Lung (tissue), 13 donors: ENCODE data around the gene ACSL1. TPM values are rescaled to one million over a fixed set of nuclear protein-coding genes. Genes with fewer than 3 reads are reported as not detected.

Experiments
- ATAC-seq: fragments of 200-7000 bp; cut with Tn5 transposase; one replicate; pipeline ENCODE4 v1.9.1; 2020; ENCODE audit warnings: moderate number of reproducible peaks; ENCODE audit not compliant: insufficient read depth, low FRiP score
- DNase-seq, 3 donors: peaks; one replicate each; pipeline ENCODE4 v3.0.0-alpha.2; 2013 to 2017
- H3K27ac ChIP-seq, 2 donors: one replicate each; pipeline ENCODE4 v1.5.1; 2013; ENCODE audit warnings: mild to moderate bottlenecking in 2 of 2, moderate library complexity in 2 of 2, control low read depth in 1 of 2, inconsistent platforms in 1 of 2, low read depth in 1 of 2, low read length in 1 of 2
- H3K27me3 ChIP-seq, 3 donors: one replicate each; pipeline ENCODE4 v1.5.1; 2013; ENCODE audit warnings: low read length in 2 of 3; ENCODE audit not compliant: control insufficient read depth in 3 of 3, insufficient read depth in 3 of 3
- H3K36me3 ChIP-seq, 4 donors: one replicate each; pipeline ENCODE4 v1.5.1; 2013; ENCODE audit warnings: low read length in 4 of 4, mild to moderate bottlenecking in 1 of 4, moderate library complexity in 1 of 4; ENCODE audit not compliant: control insufficient read depth in 4 of 4, insufficient read depth in 4 of 4
- H3K4me1 ChIP-seq, 5 donors: one replicate each; pipeline ENCODE4 v1.5.1; 2013; ENCODE audit warnings: low read length in 5 of 5, mild to moderate bottlenecking in 2 of 5, moderate library complexity in 1 of 5; ENCODE audit not compliant: control insufficient read depth in 5 of 5, insufficient read depth in 5 of 5
- H3K4me3 ChIP-seq: one replicate; pipeline ENCODE4 v1.5.1; 2013; ENCODE audit warnings: mild to moderate bottlenecking, control low read depth, moderate library complexity
- H3K9ac ChIP-seq, 2 donors: one replicate each; pipeline ENCODE4 v1.5.1; 2013; ENCODE audit warnings: low read length in 2 of 2, control low read depth in 1 of 2; ENCODE audit not compliant: insufficient read depth in 1 of 2
- H3K9me3 ChIP-seq, 4 donors: one replicate each; pipeline ENCODE4 v1.5.1; 2013; ENCODE audit warnings: low read length in 3 of 4, mild to moderate bottlenecking in 1 of 4, moderate library complexity in 1 of 4; ENCODE audit not compliant: control insufficient read depth in 4 of 4, insufficient read depth in 3 of 4
- WGBS, 2 donors: extraction: QIAGEN DNeasy Blood & Tissue Kit; methylation state at CpG; one replicate each; pipeline ENCODE4 v1.1.7; 2013; 5-methylcytosine and 5-hydroxymethylcytosine counted together
- polyA plus RNA-seq, 2 donors: library from polyadenylated mRNA; stranded (reverse); fragments of 200-250 nt; gene quantifications; one replicate each; pipeline ENCODE4 v1.2.1, GENCODE V29; 2013
- small RNA-seq: library from RNA; depleted of rRNA; stranded (forward); fragments of <200 nt; gene quantifications from one replicate; pipeline ENCODE3, GENCODE V24; 2014; ENCODE audit warnings: low replicate concordance
- total RNA-seq, 2 donors: library from RNA; depleted of rRNA in 1 of 2; stranded (reverse); fragments of >200 nt in 1 of 2; gene quantifications; one replicate each; pipeline ENCODE4 v1.2.1, GENCODE V29; 2014 to 2021
- TF ChIP-seq, protein P1 (sequence below): IDR thresholded peaks from 2 replicates; pipeline ENCODE4 v1.5.1; 2012; ENCODE audit warnings: mild to moderate bottlenecking; ENCODE audit errors: control extremely low read depth, extremely low read depth
- donor health status: control.
- donor health status: control.
- donor health status: Bipolar disorder and iron deficiency.
- donor health status: healthy.
- donor health status: DM: yes; HTN: yes; CAD: no.

ACSL1 gene
- total and polyA plus RNA-seq, 4 donors = 89.5 to 731 (median 188) TPM

DNA sequence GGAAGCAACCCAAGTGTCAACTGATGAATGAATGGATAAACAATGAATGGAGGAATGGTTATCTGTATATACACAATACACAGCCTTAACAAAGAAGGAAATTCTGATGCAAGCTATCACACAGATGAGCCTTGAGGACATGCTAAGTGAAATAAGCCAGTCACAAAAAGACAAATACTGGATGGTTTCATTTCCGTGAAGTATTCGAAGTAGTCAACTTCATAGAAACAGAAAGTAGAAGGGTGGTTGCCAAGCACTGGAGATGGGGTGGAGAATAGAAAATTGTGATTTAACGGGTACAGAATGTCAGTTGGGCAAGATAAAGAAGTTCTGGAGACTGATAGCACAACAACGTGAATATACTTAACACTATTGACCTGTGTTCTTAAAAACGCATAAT is 120.1 kb downstream of the ACSL1 start:
- no peak for ATAC-seq
- TF ChIP-seq, protein P1, sequence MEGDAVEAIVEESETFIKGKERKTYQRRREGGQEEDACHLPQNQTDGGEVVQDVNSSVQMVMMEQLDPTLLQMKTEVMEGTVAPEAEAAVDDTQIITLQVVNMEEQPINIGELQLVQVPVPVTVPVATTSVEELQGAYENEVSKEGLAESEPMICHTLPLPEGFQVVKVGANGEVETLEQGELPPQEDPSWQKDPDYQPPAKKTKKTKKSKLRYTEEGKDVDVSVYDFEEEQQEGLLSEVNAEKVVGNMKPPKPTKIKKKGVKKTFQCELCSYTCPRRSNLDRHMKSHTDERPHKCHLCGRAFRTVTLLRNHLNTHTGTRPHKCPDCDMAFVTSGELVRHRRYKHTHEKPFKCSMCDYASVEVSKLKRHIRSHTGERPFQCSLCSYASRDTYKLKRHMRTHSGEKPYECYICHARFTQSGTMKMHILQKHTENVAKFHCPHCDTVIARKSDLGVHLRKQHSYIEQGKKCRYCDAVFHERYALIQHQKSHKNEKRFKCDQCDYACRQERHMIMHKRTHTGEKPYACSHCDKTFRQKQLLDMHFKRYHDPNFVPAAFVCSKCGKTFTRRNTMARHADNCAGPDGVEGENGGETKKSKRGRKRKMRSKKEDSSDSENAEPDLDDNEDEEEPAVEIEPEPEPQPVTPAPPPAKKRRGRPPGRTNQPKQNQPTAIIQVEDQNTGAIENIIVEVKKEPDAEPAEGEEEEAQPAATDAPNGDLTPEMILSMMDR = no peak
- H3K4me3 ChIP-seq = no peak overlapping the region
- no peak overlapping the region for H3K27ac ChIP-seq
- H3K36me3 ChIP-seq = peaks cover 0 to 16% (median 7%) of the 10 kb centered on the region in 4 donors
- no peaks in the 10 kb centered on the region for H3K27me3 ChIP-seq
- WGBS, 2 donors = 79 to 83% methylated on average over 5 of the region's 5 CpGs
- DNase-seq = no peak
- H3K9ac ChIP-seq = no peak overlapping the region
- H3K9me3 ChIP-seq = no peaks in the 10 kb centered on the region
- H3K4me1 ChIP-seq = peaks cover 0 to 1% (median 0%) of the 10 kb centered on the region in 5 donors

Small RNAs within 50 kb of the gene (small RNA-seq; reads per million reads assigned to genes)
- gene MIR3945 = 0.10 reads per million

Other genes with a start within 250 kb of the ACSL1 start
- gene CASP3, start 176.5 kb downstream of the ACSL1 start, total RNA-seq = 10 to 100 TPM; 14.4 to 30.4 TPM
- gene CASP3, start 176.5 kb downstream of the ACSL1 start, polyA plus RNA-seq = 10 to 100 TPM in 1 of 2 donors, 1 to 10 TPM in 1; 9.3 to 19.0 TPM
- 10 to 100 TPM; 11.3 to 43.4 TPM for gene PRIMPOL, start 176.2 kb downstream of the ACSL1 start, total RNA-seq
- 10 to 100 TPM in 1 of 2 donors, 1 to 10 TPM in 1; 7.3 to 27.5 TPM for gene PRIMPOL, start 176.2 kb downstream of the ACSL1 start, polyA plus RNA-seq
- gene CENPU, start 91.9 kb downstream of the ACSL1 start, total RNA-seq = 1 to 10 TPM; 3.6 to 8.6 TPM
- 10 to 100 TPM in 1 of 2 donors, 1 to 10 TPM in 1; 2.1 to 11.7 TPM for gene CENPU, start 91.9 kb downstream of the ACSL1 start, polyA plus RNA-seq
- 1 to 10 TPM in 1 of 2 donors, not detected in 1; 2.5 TPM for gene HELT, start 192.5 kb upstream of the ACSL1 start, total RNA-seq
- under 1 TPM; 0.09 to 0.53 TPM for gene HELT, start 192.5 kb upstream of the ACSL1 start, polyA plus RNA-seq